Inferior parietal cortex (tissue), 1 donor: ENCODE results near the gene CSNK1A1.
"Not testable (repeated sequence)": the region's sequence is repeated elsewhere in the genome, so short reads cannot be mapped to it uniquely, and the experiment has no call there.

Source experiments
- DNase-seq: peaks from one replicate; pipeline ENCODE4 v3.0.0-alpha.2; 2016; ENCODE audit errors: extremely low spot score

The CSNK1A1 gene

DNA sequence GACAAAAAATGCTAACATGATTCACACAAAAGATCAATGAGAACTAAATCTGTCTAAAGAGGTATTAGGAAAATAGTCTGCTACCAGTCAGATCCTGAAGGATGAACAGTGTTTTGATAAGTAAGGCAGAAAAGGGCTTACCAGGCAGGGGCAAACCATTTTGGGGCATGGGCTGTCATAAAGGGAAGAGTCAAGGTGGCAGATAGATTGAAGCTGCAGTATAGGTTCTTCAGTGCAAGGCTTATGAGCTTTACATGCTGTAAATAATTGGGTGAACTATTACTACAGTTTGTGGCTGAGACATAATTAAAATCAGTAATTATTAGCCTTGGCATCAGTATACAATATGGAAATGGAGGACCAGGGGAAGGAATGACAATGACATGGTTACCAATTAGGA lies 21.8 kb downstream of the CSNK1A1 start:
- DNase-seq, result no peak

DNA sequence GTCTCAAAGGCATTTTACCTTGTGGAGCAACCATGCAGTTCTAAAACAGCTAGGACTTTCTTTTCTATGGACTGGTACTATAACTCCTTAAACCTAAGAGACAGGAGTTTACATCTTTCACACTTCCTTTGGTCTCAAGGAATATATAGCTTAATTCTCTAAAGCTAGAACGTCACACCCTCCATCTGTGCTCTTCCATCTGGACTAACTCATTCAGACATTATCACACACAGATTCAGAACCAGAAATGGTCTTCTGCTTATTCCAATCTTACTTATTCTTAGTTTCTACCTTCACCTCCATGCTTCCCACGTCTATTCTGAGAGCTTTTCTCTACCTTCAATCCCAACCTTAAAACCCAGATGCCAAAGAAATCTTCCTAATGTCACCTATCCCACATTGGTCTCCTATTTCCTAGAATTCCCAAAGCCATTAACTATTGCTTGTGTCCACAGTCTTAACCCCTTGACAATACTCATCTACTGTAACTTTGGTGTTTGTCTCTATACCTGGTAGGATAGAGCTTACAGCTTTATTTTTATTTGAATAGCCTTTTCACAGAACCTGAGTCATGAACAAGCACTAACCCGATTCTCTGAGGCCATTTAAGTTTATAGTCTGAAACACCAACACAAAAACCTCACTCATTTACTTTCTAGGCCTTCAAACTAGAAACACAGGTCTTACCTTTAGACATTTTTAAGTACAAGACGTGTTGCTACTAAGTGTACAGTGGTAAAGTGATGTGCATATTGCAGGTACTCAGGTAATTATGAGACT lies 22.8 kb downstream of the CSNK1A1 start:
- no peak for DNase-seq

GRCh38 chr5:149526845-149527590 lies 24.2 kb downstream of the CSNK1A1 start:
- no peak for DNase-seq

- DNase-seq, result no peak
Measured at GRCh38 chr5:149521739-149522685, 29.2 kb downstream of the CSNK1A1 start.

DNA sequence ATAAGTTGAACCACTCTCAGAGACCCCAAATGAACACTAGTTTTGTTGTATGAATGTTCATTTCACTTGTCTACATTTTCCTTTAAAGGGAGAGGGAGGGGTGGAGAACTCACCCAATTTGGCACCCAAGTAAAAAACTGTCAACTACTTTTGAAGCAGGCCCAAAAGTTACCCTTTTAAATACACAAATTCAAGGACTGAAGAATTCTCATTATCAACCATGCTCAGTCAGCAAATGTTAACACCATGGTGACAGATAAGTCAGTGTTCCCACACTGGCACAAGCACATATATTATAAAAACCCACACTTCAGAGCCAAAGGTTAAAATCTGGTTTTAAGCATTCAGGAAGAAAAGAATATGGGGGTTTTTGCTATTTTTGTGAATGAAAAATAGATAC lies 31.6 kb downstream of the CSNK1A1 start:
- no peak for DNase-seq

GRCh38 chr5:149518620-149519019 lies 32.6 kb downstream of the CSNK1A1 start:
- DNase-seq, result no peak

DNA sequence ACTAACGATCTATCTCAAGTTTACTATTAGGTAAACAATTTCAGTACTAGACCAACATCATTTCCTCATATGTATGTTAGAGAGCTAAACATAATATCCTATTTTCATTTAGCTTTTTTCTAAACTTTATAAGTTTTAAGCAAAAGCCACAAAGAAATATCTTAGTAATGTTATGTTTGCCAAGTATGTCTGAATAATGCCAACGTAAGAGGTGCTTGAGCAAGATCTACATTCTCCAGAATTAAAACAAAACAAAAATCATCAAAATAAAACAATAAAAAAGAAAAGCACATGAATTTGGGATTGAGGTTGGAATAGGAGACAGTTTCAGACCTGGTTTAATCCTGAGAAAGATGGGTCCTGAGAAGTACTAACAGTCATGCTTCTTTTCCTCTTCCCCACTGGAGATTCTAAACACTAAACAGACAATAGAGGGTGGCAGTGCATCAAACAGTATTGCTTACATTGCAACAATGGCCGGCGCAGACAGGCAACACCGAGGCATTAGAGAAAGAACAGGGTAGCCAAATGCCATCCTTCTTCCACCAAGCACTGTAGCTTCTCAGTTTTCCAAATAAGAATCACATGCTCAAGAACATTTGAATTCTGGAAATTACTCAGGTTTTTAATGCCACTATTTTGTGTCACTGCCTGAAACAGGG lies 33.6 kb downstream of the CSNK1A1 start:
- peak; percentile 56 for DNase-seq

- no peak for DNase-seq
Measured at GRCh38 chr5:149514512-149514911, 36.7 kb downstream of the CSNK1A1 start.

GRCh38 chr5:149513372-149513947 lies 37.8 kb downstream of the CSNK1A1 start:
- DNase-seq, result not testable (repeated sequence)

DNA sequence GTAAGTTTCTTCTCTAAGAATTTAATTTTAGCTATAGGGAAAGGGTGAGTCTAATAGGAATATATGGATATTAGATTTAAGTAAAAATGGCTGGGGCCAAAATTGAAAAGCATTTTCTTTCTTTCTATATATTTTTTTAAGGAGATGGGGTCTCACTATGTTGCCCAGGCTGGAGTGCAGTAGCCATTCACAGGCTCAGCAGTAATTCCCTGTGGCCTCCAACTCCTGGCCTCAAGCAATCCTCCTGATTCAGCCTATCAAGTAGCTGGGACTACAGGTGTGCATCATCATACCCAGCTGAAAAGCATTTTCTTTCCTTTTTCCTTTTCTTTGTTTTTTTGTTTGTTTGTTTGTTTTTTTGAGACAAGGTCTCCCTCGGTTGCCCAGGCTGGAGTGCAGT lies 41.1 kb downstream of the CSNK1A1 start:
- no peak for DNase-seq

GRCh38 chr5:149504677-149505076 lies 46.6 kb downstream of the CSNK1A1 start:
- DNase-seq, result no peak

DNA sequence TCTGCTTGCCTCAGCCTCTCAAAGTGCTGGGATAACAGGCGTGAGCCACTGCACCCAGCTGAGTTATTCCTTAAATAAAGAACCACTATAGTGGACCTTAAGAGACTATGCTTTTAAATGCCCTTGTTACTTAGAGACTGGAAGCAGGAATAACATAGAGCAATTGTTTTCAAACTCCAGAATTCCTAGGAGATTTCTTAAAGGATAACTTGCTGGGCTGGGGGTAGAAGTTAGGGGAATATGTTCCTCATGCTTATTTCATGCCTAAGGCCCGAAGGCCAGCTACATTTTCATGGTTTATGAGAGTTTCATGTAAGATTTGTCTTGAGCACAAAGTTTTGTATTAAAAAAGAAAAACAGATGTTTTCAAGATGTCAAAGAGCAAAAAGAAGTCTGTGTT lies 48.2 kb downstream of the CSNK1A1 start:
- no peak for DNase-seq

- no peak for DNase-seq
Measured at GRCh38 chr5:149500922-149501582, 50.2 kb downstream of the CSNK1A1 start.

- no peak for DNase-seq
Measured at GRCh38 chr5:149498724-149499336, 52.4 kb downstream of the CSNK1A1 start.

DNA sequence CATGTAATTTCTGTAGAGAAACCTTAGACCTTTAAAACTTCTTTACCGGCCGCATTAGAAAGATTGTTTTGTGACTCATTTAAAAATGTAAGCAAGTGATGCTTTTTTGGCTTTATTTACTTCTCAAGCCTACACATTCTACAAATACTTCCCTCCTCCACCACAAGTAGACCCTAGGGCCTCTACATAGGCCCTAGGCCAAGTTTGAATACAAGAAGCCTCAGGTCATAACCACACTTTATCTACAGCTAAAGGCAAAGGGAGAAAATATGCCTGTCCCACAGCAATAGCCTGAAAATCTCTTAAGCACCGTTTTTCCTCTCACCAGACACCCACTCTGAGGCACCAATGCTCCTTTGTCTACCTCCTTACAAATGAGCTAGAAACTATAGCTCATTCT lies 53.9 kb downstream of the CSNK1A1 start:
- no peak for DNase-seq

GRCh38 chr5:149496917-149497316 lies 54.3 kb downstream of the CSNK1A1 start:
- DNase-seq, result no peak

GRCh38 chr5:149496166-149496565 lies 55.1 kb downstream of the CSNK1A1 start:
- no peak for DNase-seq

DNA sequence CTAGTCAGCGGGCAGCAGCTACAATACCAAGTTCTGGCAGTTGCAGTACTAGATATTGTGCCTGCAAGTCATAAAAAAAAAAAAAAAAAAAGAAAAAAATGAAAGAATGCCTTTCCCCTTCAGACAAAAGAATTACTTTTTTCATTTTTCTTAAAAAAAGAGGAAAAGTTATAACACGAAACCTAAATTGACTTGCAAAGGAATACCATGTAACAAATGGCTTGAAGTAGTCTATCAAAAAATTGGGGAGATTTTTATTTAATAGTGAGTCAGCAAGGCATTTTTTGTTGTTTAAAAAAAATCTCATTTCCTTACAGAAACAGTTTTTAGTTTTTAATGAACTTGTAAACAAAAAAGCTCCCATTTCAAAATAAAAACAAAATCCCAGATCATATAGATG lies 55.6 kb downstream of the CSNK1A1 start:
- no peak for DNase-seq

GRCh38 chr5:149493316-149493715 lies 57.9 kb downstream of the CSNK1A1 start:
- DNase-seq, result no peak

DNA sequence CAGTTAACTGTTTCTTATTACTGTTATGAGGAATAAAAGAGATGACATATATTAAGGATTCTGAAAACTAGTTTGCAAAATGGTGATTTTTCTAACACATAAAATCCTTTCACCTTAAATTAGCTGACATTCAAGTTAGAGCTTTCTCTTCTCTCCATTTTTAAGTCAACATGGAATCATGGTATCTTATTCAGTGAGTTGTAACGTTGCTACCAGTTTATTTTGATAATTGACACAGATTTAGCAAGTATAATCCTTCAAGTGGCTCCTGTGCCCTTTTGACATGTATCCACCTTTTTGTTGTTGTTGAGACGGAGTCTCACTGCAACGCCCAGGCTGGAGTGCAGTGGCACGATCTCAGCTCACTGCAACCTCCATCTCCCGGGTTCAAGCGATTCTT lies 58.5 kb downstream of the CSNK1A1 start:
- DNase-seq, result no peak
